Gastrocnemius medialis (tissue), 4 donors: ENCODE data around the gene YIPF1. TPM values are rescaled to one million over a fixed set of nuclear protein-coding genes. Genes with fewer than 3 reads are reported as not detected.
"Not testable (repeated sequence)": the region's sequence is repeated elsewhere in the genome, so short reads cannot be mapped to it uniquely, and the experiment has no call there.

ENCODE experiments used
- ATAC-seq, 2 donors: fragments of 150-250 bp; one replicate each; pipeline ENCODE4 v1.9.1; 2016
- DNase-seq, 2 donors: peaks; one replicate each; pipeline ENCODE4 v3.0.0-alpha.2; 2019
- H3K27ac ChIP-seq, 4 donors: fragments of 200-600 bp; sonication (generic); 1 replicate in 1 of 4; 2 replicates in 3 of 4; pipeline ENCODE4 v1.5.1; 2016 to 2018; ENCODE audit warnings: mild to moderate bottlenecking in 2 of 4, moderate library complexity in 1 of 4
- H3K27me3 ChIP-seq, 3 donors: fragments of 200-600 bp; sonication (generic) in 2 of 3; 1 replicate in 1 of 3; 2 replicates in 2 of 3; pipeline versions ENCODE4 v1.5.1 to v1.6.0; 2016 to 2019; ENCODE audit warnings: mild to moderate bottlenecking in 1 of 3, moderate library complexity in 1 of 3
- H3K36me3 ChIP-seq, 2 donors: fragments of 200-600 bp; sonication (generic) in 1 of 2; one replicate each; pipeline ENCODE4 v1.5.1; 2017 to 2018
- H3K4me1 ChIP-seq, 2 donors: fragments of 200-600 bp; sonication (generic) in 1 of 2; one replicate each; pipeline ENCODE4 v1.5.1; 2016 to 2017; ENCODE audit warnings: mild to moderate bottlenecking in 2 of 2
- H3K4me3 ChIP-seq, 4 donors: fragments of 200-600 bp; sonication (generic) in 3 of 4; 1 replicate in 1 of 4; 2 replicates in 3 of 4; pipeline ENCODE4 v1.5.1; 2016 to 2019; ENCODE audit warnings: mild to moderate bottlenecking in 2 of 4
- H3K9me3 ChIP-seq, 3 donors: fragments of 200-600 bp; sonication (generic) in 2 of 3; 1 replicate in 1 of 3; 2 replicates in 2 of 3; pipeline ENCODE4 v1.5.1; 2016 to 2019
- POLR2A ChIP-seq, 2 donors: fragments of 450-650 bp; IDR thresholded peaks; one replicate each; pipeline ENCODE4 v1.6.1; 2017; ENCODE audit warnings: antibody characterized with exemption in 2 of 2, mild to moderate bottlenecking in 2 of 2, moderate library complexity in 2 of 2
- in situ Hi-C, 4 donors: fragments of 200-750 bp; cut with MboI; loops; one replicate each; pipeline versions ENCODE4 v1.15.0 to v1.8.0; 2017; ENCODE audit warnings: low sequenced_read_pairs in 4 of 4
- intact Hi-C: fragments of 100-400 bp; cut with DNase I; formaldehyde crosslinking; loops from one replicate; pipeline ENCODE4 v1.15.1; 2023; ENCODE audit warnings: low total_unique reads
- total RNA-seq, 4 donors: library from RNA; depleted of rRNA; stranded (reverse); fragments of >200 nt; gene quantifications; one replicate each; pipeline versions ENCODE4 v1.1.0 to v1.2.3, GENCODE V29; 2016
- TF ChIP-seq, protein P1 (sequence below), 5 experiments: fragments of 450-650 bp in 3 of 5; fragments of 200-600 bp in 2 of 5; sonication (generic) in 2 of 5; IDR thresholded peaks in 4 of 5; conservative IDR thresholded peaks in 1 of 5; 1 replicate in 4 of 5; 2 replicates in 1 of 5; pipeline ENCODE4 v1.5.1; 2016 to 2019; ENCODE audit warnings: antibody characterized with exemption in 5 of 5, mild to moderate bottlenecking in 3 of 5, moderate library complexity in 3 of 5

The YIPF1 gene
- total RNA-seq, 4 donors from 2014 or later, result 18.8 to 34.8 (median 27.2) TPM

DNA sequence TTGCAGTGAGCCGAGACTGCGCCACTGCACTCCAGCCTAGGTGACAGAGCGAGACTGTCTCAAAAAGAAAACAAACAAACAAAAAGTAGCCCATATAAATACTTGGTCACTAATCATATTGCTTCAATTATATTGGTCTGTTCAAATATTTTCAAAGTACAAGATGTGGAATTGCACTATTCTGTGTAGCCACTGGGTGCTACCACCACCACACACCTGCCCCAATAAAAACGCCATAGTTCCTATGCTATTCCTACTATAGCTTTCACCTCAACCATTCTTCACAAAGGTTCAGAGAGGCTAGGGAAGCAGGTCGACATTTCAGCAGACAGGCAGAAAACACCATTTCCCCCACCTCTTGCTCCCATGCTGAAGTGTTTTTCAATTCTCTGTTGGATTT lies 68.2 kb downstream of the YIPF1 start:
- Histone ChIP-seq H3K9me3 (no peaks in the 10 kb centered on the region), H3K4me1 (no peaks in the 10 kb centered on the region), H3K27ac (no peak overlapping the region), H3K27me3 (no peaks in the 10 kb centered on the region), H3K4me3 (no peak overlapping the region), H3K36me3 (peaks cover 0 to 45% of the 10 kb centered on the region in 2 donors)
- ATAC-seq, result no peak
- in situ Hi-C loops, result no loop called here
- no peak for TF ChIP-seq POLR2A (IDR thresholded peaks at IDR 0.05)
- TF ChIP-seq, protein P1, sequence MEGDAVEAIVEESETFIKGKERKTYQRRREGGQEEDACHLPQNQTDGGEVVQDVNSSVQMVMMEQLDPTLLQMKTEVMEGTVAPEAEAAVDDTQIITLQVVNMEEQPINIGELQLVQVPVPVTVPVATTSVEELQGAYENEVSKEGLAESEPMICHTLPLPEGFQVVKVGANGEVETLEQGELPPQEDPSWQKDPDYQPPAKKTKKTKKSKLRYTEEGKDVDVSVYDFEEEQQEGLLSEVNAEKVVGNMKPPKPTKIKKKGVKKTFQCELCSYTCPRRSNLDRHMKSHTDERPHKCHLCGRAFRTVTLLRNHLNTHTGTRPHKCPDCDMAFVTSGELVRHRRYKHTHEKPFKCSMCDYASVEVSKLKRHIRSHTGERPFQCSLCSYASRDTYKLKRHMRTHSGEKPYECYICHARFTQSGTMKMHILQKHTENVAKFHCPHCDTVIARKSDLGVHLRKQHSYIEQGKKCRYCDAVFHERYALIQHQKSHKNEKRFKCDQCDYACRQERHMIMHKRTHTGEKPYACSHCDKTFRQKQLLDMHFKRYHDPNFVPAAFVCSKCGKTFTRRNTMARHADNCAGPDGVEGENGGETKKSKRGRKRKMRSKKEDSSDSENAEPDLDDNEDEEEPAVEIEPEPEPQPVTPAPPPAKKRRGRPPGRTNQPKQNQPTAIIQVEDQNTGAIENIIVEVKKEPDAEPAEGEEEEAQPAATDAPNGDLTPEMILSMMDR (IDR thresholded peaks at IDR 0.05 in 4 of 5, conservative IDR thresholded peaks at IDR 0.05 in 1 of 5), result no peak
- intact Hi-C loops, result no loop called here
- DNase-seq, result no peak

DNA sequence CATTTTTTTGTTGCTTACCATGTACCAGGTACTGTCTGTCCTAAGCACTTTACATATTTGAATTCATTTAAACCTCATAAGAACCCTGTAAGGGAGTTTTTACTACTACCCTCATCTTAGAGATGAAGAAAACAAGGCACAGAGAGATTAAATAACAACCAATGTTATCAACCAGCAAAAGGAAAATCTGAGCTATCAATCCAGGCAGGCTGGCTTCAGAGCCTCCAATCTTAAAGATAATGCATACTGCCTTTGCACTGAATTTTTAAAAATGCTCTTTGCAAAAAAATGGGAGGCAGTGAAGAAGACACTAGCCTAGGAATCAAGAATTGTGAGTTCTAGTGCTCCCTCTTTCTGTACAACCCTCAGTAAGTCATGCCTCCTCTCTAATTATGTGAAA lies 70.2 kb downstream of the YIPF1 start:
- TF ChIP-seq, protein P1 (IDR thresholded peaks at IDR 0.05 in 4 of 5, conservative IDR thresholded peaks at IDR 0.05 in 1 of 5), result no peak
- no peak for TF ChIP-seq POLR2A (IDR thresholded peaks at IDR 0.05)
- H3K9me3 ChIP-seq, result no peaks in the 10 kb centered on the region
- in situ Hi-C loops (no loop called here), intact Hi-C loops (no loop called here)
- ATAC-seq (no peak), DNase-seq (no peak)
- no peaks in the 10 kb centered on the region for H3K4me1 ChIP-seq
- H3K36me3 ChIP-seq, result peaks cover 0 to 32% of the 10 kb centered on the region in 2 donors
- no peak overlapping the region for H3K27ac ChIP-seq
- no peaks in the 10 kb centered on the region for H3K27me3 ChIP-seq
- no peak overlapping the region for H3K4me3 ChIP-seq

DNA sequence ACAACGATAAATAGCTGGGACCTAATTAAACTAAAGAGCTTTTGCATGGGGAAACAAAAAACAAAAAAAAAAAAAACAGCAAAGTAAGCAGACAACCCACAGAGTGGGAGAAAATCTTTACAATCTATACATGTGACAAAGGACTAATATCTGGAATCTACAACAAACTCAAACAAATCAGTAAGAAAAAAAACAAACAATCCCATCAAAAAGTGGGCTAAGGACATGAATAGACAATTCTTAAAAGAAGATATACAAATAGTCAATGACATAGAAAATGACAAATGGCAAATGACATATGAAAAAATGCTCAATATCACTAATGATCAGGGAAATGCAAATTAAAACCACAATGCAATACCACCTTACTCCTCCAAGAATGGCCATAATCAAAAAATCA lies 73.0 kb downstream of the YIPF1 start:
- in situ Hi-C loops, H3K4me3 ChIP-seq, intact Hi-C loops, H3K27me3 ChIP-seq, H3K9me3 ChIP-seq, H3K27ac ChIP-seq, ATAC-seq, DNase-seq, H3K4me1 ChIP-seq: not testable (repeated sequence)
- peaks cover 0 to 20% of the 10 kb centered on the region in 2 donors for H3K36me3 ChIP-seq

DNA sequence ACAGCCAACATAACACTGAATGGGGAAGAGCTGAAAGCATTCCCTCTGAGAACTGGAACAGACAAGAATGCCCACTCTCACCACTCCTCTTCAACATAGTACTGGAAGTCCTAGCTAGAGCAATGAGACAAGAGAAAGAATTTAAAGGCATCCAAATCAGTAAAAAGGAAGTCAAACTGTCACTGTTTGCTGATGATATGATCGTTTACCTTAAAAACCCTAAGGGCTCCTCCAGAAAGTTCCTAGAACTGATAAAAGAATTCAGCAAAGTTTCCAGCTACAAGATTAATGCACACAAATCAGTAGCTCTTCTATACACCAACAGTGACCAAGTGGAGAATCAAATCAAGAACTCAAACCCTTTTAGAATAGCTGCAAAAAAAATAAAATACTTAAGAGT lies 74.1 kb downstream of the YIPF1 start:
- H3K9me3 ChIP-seq, DNase-seq, intact Hi-C loops, H3K27me3 ChIP-seq, H3K27ac ChIP-seq, H3K4me1 ChIP-seq, H3K4me3 ChIP-seq, in situ Hi-C loops, ATAC-seq: not testable (repeated sequence)
- peaks cover 0 to 20% of the 10 kb centered on the region in 2 donors for H3K36me3 ChIP-seq

DNA sequence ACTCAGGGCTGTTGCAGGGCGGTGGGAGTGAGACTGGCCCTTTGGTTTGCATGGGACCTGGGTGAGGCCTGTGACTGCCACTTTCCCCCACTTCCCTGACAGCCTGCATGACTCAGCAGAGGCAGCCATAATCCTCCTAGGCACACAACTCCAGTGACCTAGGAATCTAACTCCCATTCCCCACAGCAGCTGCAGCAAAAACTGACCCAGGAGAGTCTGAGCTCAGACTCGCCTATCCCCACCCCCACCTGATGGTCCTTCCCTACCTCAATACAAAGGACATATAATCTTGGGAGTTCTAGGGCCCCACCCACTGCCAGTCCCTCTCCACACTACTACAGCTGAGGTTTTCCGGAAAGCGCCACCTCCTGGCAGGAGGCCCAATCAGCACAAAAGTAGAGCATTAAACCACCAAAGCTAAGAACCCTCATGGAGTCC lies 78.2 kb downstream of the YIPF1 start:
- H3K36me3 ChIP-seq, result peaks cover 0 to 6% of the 10 kb centered on the region in 2 donors
- TF ChIP-seq POLR2A (IDR thresholded peaks at IDR 0.05), result no peak
- TF ChIP-seq, protein P1 (IDR thresholded peaks at IDR 0.05 in 4 of 5, conservative IDR thresholded peaks at IDR 0.05 in 1 of 5), result no peak
- H3K27me3 ChIP-seq, result no peaks in the 10 kb centered on the region
- ATAC-seq, result no peak
- in situ Hi-C loops (no loop called here), intact Hi-C loops (no loop called here)
- no peak overlapping the region for H3K27ac ChIP-seq
- no peaks in the 10 kb centered on the region for H3K4me1 ChIP-seq
- no peak overlapping the region for H3K4me3 ChIP-seq
- DNase-seq, result no peak
- H3K9me3 ChIP-seq, result no peaks in the 10 kb centered on the region

DNA sequence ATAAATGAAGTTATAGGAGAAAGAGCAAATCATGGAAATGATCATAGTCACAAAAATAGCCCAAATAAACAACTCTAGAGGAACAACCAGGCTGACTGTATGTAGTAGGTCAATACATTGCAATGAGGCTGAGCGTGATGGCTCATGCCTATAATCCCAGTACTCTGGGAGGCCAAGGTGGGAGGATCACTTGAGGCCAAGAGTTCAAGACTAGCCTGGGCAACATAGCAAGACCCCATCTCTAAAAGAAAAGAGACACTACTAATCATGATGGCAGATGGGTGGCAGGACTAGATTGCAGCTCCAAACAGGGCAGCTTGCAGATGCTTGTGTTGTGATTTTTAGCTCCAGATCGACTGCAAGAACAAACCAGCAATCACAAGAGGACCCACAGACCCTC lies 79.1 kb downstream of the YIPF1 start:
- no peaks in the 10 kb centered on the region for H3K27me3 ChIP-seq
- H3K9me3 ChIP-seq, result no peaks in the 10 kb centered on the region
- peaks cover 0 to 14% of the 10 kb centered on the region in 2 donors for H3K36me3 ChIP-seq
- in situ Hi-C loops, result no loop called here
- ATAC-seq (no peak), DNase-seq (no peak)
- H3K4me1 ChIP-seq, result no peaks in the 10 kb centered on the region
- H3K4me3 ChIP-seq, result no peak overlapping the region
- TF ChIP-seq POLR2A (IDR thresholded peaks at IDR 0.05), result no peak
- TF ChIP-seq, protein P1 (IDR thresholded peaks at IDR 0.05 in 4 of 5, conservative IDR thresholded peaks at IDR 0.05 in 1 of 5), result no peak
- no peak overlapping the region for H3K27ac ChIP-seq
- intact Hi-C loops, result no loop called here
